ENCODE data around the gene ZNF311.

Gene ZNF311

DNA sequence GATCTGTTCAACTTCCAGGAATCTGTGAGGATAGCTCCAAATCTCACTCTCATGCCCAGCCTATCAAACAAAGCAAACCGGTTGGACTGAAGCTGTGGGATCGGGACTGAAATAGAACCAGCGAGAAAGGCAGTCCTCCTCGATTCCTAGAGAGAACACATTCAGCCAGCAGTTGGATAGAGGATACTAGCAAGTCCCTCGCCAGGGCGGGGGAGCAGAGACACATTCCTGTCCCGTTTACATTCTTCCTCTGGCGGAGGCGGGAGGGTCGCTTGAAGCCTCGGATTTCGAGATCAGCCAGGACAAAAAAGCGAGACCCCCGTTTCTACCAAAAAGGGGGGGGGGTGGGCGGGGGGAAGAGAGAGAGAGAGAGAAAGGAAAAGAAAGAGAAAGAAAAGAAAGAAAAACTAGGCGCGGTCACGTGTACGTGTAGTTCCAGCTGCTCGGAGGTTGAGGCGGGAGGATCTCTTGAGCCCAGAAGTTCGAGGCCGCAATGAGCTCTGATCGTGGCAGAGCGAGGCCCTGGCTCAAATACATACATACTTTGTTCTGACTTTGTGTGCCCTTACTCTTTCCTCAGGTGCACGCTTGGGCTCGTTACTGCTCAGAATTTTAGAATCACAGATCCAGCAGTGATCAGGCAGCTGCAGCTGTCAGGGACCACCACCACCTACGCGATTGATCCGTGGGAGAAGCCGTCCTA lies 19.5 kb downstream of the ZNF311 start:
- FAIRE-seq (no peak), DNase-seq (ENCODE audit: insufficient read length, low spot score) (no peak)
- no peak for TF ChIP-seq SPI1 (IDR thresholded peaks at IDR 0.05; ENCODE audit: low read depth, low read length)
- no peak for TF ChIP-seq PAX5 (IDR thresholded peaks at IDR 0.05; ENCODE audit: insufficient read depth, low read length, severe bottlenecking)
- TF ChIP-seq POLR2AphosphoS5 (IDR thresholded peaks at IDR 0.05; ENCODE audit: low read depth, low read length): no peak

DNA sequence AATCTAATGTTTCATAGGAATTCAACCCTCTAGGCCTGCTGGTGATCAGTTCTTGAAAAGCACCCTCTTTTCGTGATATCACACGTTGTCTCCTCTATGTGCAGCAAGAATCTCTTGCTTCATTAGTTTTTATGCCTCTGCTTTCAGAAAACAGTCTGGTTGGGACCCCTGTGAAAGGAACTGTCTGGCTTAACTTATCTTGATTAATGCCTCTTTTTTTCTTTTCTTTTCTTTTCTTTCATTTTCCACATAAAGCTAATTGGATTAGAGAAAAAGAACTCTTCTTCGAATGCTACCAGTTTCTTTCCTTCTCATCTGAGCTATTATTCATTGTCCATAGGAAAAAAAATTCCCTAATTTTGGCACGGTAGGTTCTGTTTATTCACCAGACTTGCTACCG lies 21.3 kb downstream of the ZNF311 start:
- FAIRE-seq: no peak

DNA sequence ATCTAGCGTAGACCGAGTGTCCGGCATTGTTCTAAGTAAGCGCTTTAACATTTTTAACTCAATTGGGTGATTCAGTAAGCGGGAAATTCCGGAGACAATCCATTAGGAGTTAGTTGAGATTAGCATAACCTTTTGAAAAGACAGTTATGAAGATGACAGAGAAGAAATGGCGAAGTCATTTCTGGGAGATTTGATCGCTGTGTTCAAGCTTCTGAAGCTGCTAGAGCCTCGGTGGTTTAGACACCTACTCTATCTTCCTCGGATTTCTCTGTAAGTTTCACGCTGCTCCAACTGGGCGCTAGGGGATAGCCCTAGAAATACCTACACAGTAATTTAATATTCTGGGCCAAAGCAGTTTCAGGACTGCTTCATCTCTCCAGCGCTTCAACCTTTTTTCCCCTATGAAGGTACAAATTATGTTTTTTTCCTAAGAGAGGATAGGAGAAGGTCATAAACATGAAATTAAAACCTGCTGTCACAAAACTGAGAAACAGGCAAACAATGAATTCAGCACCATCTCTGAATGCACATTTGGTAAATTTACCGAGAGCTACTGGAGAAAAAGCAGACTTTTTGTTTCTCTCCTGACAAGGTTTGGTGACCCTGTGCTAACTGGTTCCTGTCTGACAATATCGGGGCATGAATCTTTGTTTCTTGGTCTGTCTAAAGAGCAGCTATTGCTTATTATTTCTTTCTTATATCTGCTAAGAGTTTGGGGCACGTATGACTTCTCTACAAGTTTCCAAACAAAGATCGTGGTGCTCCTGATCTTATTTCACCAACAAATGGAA lies 22.4 kb downstream of the ZNF311 start:
- no peak for DNase-seq (ENCODE audit: insufficient read length, low spot score)
- TF ChIP-seq POLR2AphosphoS5 (IDR thresholded peaks at IDR 0.05; ENCODE audit: low read depth, low read length): no peak
- no peak for TF ChIP-seq PAX5 (IDR thresholded peaks at IDR 0.05; ENCODE audit: insufficient read depth, low read length, severe bottlenecking)
- no peak for TF ChIP-seq SPI1 (IDR thresholded peaks at IDR 0.05; ENCODE audit: low read depth, low read length)
- no peak for TF ChIP-seq POLR2A (IDR thresholded peaks at IDR 0.05; ENCODE audit: low read depth, low read length)
- no peak for TF ChIP-seq TAF1 (IDR thresholded peaks at IDR 0.05; ENCODE audit: low read depth, low read length)
- no peak for TF ChIP-seq POU2F2 (IDR thresholded peaks at IDR 0.05; ENCODE audit: low read depth, low read length)
- FAIRE-seq: no peak

More for the DNA sequence above, 21.3 kb downstream of the ZNF311 start:
- DNase-seq (ENCODE audit: insufficient read length, low spot score): no peak
- no peak for TF ChIP-seq TAF1 (IDR thresholded peaks at IDR 0.05; ENCODE audit: low read depth, low read length)
- no peak for TF ChIP-seq POLR2AphosphoS5 (IDR thresholded peaks at IDR 0.05; ENCODE audit: low read depth, low read length)
- TF ChIP-seq SPI1 (IDR thresholded peaks at IDR 0.05; ENCODE audit: low read depth, low read length): no peak
- no peak for TF ChIP-seq POU2F2 (IDR thresholded peaks at IDR 0.05; ENCODE audit: low read depth, low read length)
- TF ChIP-seq POLR2A (IDR thresholded peaks at IDR 0.05; ENCODE audit: low read depth, low read length): no peak
- TF ChIP-seq PAX5 (IDR thresholded peaks at IDR 0.05; ENCODE audit: insufficient read depth, low read length, severe bottlenecking): no peak

GRCh38 chr6:28981833-28982475 lies 23.2 kb downstream of the ZNF311 start:
- TF ChIP-seq SPI1 (IDR thresholded peaks at IDR 0.05; ENCODE audit: low read depth, low read length) (no peak), POU2F2 (IDR thresholded peaks at IDR 0.05; ENCODE audit: low read depth, low read length) (peak; percentile 46; the same call in 1 of the 2 replicates), TAF1 (IDR thresholded peaks at IDR 0.05; ENCODE audit: low read depth, low read length) (no peak), POLR2A (IDR thresholded peaks at IDR 0.05; ENCODE audit: low read depth, low read length) (no peak)
- peak; percentile 40 for FAIRE-seq

DNA sequence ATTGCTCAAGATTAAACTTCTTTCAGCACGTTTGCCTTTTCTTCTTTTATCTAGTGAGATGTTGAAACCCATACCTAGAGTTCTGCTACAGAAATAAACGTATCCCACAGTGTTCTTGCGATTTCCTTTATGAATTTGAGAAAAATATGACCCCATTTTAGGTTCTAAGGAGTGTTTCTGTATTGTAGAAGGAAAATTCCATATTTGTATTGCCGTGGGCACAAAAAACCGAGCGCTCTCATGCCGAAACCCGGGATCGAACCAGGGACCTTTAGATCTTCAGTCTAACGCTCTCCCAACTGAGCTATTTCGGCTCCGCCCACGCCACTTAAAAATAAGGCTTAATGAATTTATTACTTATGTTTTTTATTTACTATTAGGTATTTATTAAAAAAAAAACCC lies 23.7 kb downstream of the ZNF311 start:
- no peak for FAIRE-seq
- TF ChIP-seq TAF1 (IDR thresholded peaks at IDR 0.05; ENCODE audit: low read depth, low read length): no peak
- no peak for TF ChIP-seq PAX5 (IDR thresholded peaks at IDR 0.05; ENCODE audit: insufficient read depth, low read length, severe bottlenecking)
- TF ChIP-seq POU2F2 (IDR thresholded peaks at IDR 0.05; ENCODE audit: low read depth, low read length): no peak
- no peak for TF ChIP-seq SPI1 (IDR thresholded peaks at IDR 0.05; ENCODE audit: low read depth, low read length)
- TF ChIP-seq POLR2A (IDR thresholded peaks at IDR 0.05; ENCODE audit: low read depth, low read length): no peak
- TF ChIP-seq POLR2AphosphoS5 (IDR thresholded peaks at IDR 0.05; ENCODE audit: low read depth, low read length): no peak
- DNase-seq (ENCODE audit: insufficient read length, low spot score): no peak

More at GRCh38 chr6:28981833-28982475, 23.2 kb downstream of the ZNF311 start:
- DNase-seq (ENCODE audit: insufficient read length, low spot score): peak; percentile 22

- TF ChIP-seq TAF1 (IDR thresholded peaks at IDR 0.05; ENCODE audit: low read depth, low read length): no peak
- TF ChIP-seq SPI1 (IDR thresholded peaks at IDR 0.05; ENCODE audit: low read depth, low read length): no peak
- no peak for TF ChIP-seq POLR2AphosphoS5 (IDR thresholded peaks at IDR 0.05; ENCODE audit: low read depth, low read length)
- TF ChIP-seq POLR2A (IDR thresholded peaks at IDR 0.05; ENCODE audit: low read depth, low read length): no peak
- no peak for TF ChIP-seq PAX5 (IDR thresholded peaks at IDR 0.05; ENCODE audit: insufficient read depth, low read length, severe bottlenecking)
- TF ChIP-seq POU2F2 (IDR thresholded peaks at IDR 0.05; ENCODE audit: low read depth, low read length): no peak
- peak; percentile 68 for FAIRE-seq
- DNase-seq (ENCODE audit: insufficient read length, low spot score): peak; percentile 41
These were observed 24.2 kb downstream of the ZNF311 start for GRCh38 chr6:28980852-28981430.

DNA sequence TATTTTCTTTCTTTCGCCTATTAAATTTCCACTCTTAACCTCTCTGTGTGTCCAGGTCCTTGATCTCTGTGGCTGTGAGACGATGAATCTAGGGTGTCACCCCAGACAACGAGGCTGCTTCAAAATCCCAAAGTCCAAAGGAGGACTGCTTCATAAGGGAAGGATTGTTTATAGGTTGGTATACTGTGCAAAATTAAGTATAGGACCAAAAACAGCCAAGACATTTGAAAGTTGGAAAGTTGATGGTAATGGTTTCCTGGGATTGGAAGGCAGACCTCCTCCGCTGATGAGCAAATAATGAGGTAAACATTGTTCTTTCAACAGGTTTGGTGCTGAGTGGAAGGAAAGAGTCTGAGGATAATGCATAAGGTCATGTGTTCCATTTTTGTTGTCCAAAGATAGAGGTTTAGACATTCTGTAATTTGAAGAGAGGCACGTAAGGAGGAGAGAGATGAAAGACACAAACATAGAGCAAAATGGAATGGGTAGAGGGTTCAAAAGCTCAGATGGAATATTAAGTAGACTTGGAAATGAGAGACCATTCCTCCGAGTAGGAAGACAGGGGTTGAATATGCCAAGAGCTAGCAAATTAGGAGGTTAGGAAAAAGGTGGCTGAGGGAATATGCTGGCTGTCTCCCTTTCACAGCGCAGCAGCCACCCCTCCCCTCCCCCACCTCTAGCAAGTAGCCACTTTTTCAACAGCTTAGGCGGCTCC lies 24.8 kb downstream of the ZNF311 start:
- no peak for FAIRE-seq
- DNase-seq (ENCODE audit: insufficient read length, low spot score): no peak

GRCh38 chr6:28979679-28980078 lies 25.4 kb downstream of the ZNF311 start:
- FAIRE-seq: no peak
- no peak for DNase-seq (ENCODE audit: insufficient read length, low spot score)
- TF ChIP-seq SPI1 (IDR thresholded peaks at IDR 0.05; ENCODE audit: low read depth, low read length) (no peak), POU2F2 (IDR thresholded peaks at IDR 0.05; ENCODE audit: low read depth, low read length) (no peak), TAF1 (IDR thresholded peaks at IDR 0.05; ENCODE audit: low read depth, low read length) (no peak)

More for the DNA sequence above, 24.8 kb downstream of the ZNF311 start:
- no peak for TF ChIP-seq POLR2AphosphoS5 (IDR thresholded peaks at IDR 0.05; ENCODE audit: low read depth, low read length)
- TF ChIP-seq PAX5 (IDR thresholded peaks at IDR 0.05; ENCODE audit: insufficient read depth, low read length, severe bottlenecking): no peak
- no peak for TF ChIP-seq TAF1 (IDR thresholded peaks at IDR 0.05; ENCODE audit: low read depth, low read length)
- no peak for TF ChIP-seq POU2F2 (IDR thresholded peaks at IDR 0.05; ENCODE audit: low read depth, low read length)
- TF ChIP-seq POLR2A (IDR thresholded peaks at IDR 0.05; ENCODE audit: low read depth, low read length): no peak
- no peak for TF ChIP-seq SPI1 (IDR thresholded peaks at IDR 0.05; ENCODE audit: low read depth, low read length)
